SK-N-MC (cell line): ENCODE measurements around the gene CPVL.
A peak's percentile ranks its signal among the peaks of the same experiment; 100 is the strongest.

Experiments
- DNase-seq: peaks from one replicate; pipeline ENCODE4 v3.0.0-alpha.2; 2011; ENCODE audit warnings: low read depth, low spot score
- H3K27ac ChIP-seq: fragments of 200-600 bp; sonication (generic); 2 replicates; pipeline ENCODE4 v1.5.1; 2016; ENCODE audit warnings: mixed run types
- H3K36me3 ChIP-seq: fragments of 200-600 bp; sonication (generic); 2 replicates; pipeline ENCODE4 v1.6.1; 2017; ENCODE audit warnings: antibody characterized with exemption, low read length, mixed read lengths; ENCODE audit not compliant: insufficient read depth
- H3K4me3 ChIP-seq: fragments of 200-600 bp; sonication (generic); 2 replicates; pipeline ENCODE4 v1.5.1; 2016
- H3K9ac ChIP-seq: fragments of 200-600 bp; sonication (generic); 2 replicates; pipeline ENCODE4 v1.8.0; 2017; ENCODE audit warnings: mixed run types, mixed read lengths; ENCODE audit not compliant: insufficient read length
- H3K9me3 ChIP-seq: fragments of 200-600 bp; sonication (generic); 2 replicates; pipeline ENCODE4 v1.6.1; 2017; ENCODE audit warnings: low read depth, mild to moderate bottlenecking, antibody characterized with exemption, low read length, moderate library complexity, mixed read lengths
- EZH2 ChIP-seq: fragments of 200-600 bp; sonication (generic); IDR thresholded peaks from one replicate; pipeline ENCODE4 v1.6.1; 2017; ENCODE audit warnings: antibody characterized with exemption
- FOXP2 ChIP-seq: optimal IDR thresholded peaks from 2 replicates; pipeline ENCODE3; 2011; ENCODE audit warnings: mild to moderate bottlenecking, moderate library complexity; ENCODE audit not compliant: insufficient read depth; ENCODE audit errors: extremely low read length, control extremely low read depth
- POLR2AphosphoS5 ChIP-seq: IDR thresholded peaks from 2 replicates; pipeline ENCODE4 v1.6.1; 2012; ENCODE audit warnings: mild to moderate bottlenecking, low read depth, low read length, borderline replicate concordance

CPVL gene

GRCh38 chr7:29080803-29081202 is 65.5 kb downstream of the CPVL start:
- Histone ChIP-seq H3K36me3 (peaks cover 9% of the 10 kb centered on the region), H3K9ac (no peak overlapping the region), H3K4me3 (no peak overlapping the region), H3K9me3 (no peaks in the 10 kb centered on the region), H3K27ac (peak overlapping the region; percentile 52; the same call in 1 of the 2 replicates)
- no peak for DNase-seq
- no peak for TF ChIP-seq POLR2AphosphoS5
- TF ChIP-seq EZH2 = no peak
- TF ChIP-seq FOXP2 = no peak

- no peak for TF ChIP-seq POLR2AphosphoS5
- no peak for TF ChIP-seq FOXP2
- TF ChIP-seq EZH2 = no peak
- Histone ChIP-seq H3K36me3 (no peaks in the 10 kb centered on the region), H3K9me3 (no peaks in the 10 kb centered on the region), H3K9ac (no peak overlapping the region), H3K4me3 (0 out of 2 replicates have a peak overlapping the region, but pooled peaks have one; percentile 3), H3K27ac (peak overlapping the region; percentile 39; the same call in 1 of the 2 replicates)
- DNase-seq = no peak
Observed at GRCh38 chr7:29078311-29079260, 67.8 kb downstream of the CPVL start.

- Histone ChIP-seq H3K4me3 (no peak overlapping the region), H3K9me3 (no peaks in the 10 kb centered on the region), H3K9ac (no peak overlapping the region), H3K36me3 (no peaks in the 10 kb centered on the region), H3K27ac (no peak overlapping the region)
- no peak for DNase-seq
- no peak for TF ChIP-seq POLR2AphosphoS5
- TF ChIP-seq EZH2 = no peak
- no peak for TF ChIP-seq FOXP2
Observed at GRCh38 chr7:29077854-29078253, 68.5 kb downstream of the CPVL start.

- Histone ChIP-seq H3K27ac (no peak overlapping the region), H3K36me3 (no peaks in the 10 kb centered on the region), H3K9ac (no peak overlapping the region), H3K9me3 (no peaks in the 10 kb centered on the region), H3K4me3 (no peak overlapping the region)
- DNase-seq = no peak
- no peak for TF ChIP-seq EZH2
- no peak for TF ChIP-seq FOXP2
- TF ChIP-seq POLR2AphosphoS5 = no peak
Observed at GRCh38 chr7:29077176-29077575, 69.2 kb downstream of the CPVL start.

- Histone ChIP-seq H3K9ac (no peak overlapping the region), H3K4me3 (no peak overlapping the region), H3K27ac (no peak overlapping the region), H3K36me3 (no peaks in the 10 kb centered on the region), H3K9me3 (no peaks in the 10 kb centered on the region)
- DNase-seq = no peak
- TF ChIP-seq EZH2 (no peak), POLR2AphosphoS5 (no peak), FOXP2 (no peak)
Observed at GRCh38 chr7:29076631-29077030, 69.7 kb downstream of the CPVL start.

- Histone ChIP-seq H3K27ac (no peak overlapping the region), H3K36me3 (no peaks in the 10 kb centered on the region), H3K9me3 (no peaks in the 10 kb centered on the region), H3K4me3 (no peak overlapping the region), H3K9ac (no peak overlapping the region)
- DNase-seq = no peak
- no peak for TF ChIP-seq POLR2AphosphoS5
- no peak for TF ChIP-seq FOXP2
- TF ChIP-seq EZH2 = no peak
Observed at GRCh38 chr7:29075606-29076005, 70.7 kb downstream of the CPVL start.

GRCh38 chr7:29071203-29071874 is 75.0 kb downstream of the CPVL start:
- 0 out of 2 replicates have a peak, but pooled peaks cover under 1% of the 10 kb centered on the region for H3K36me3 ChIP-seq
- peak overlapping the region; percentile 85 for H3K27ac ChIP-seq
- peak; percentile 38; the same call in 1 of the 2 replicates for TF ChIP-seq POLR2AphosphoS5
- no peak for TF ChIP-seq EZH2
- no peak for TF ChIP-seq FOXP2
- peak; percentile 61 for DNase-seq
- peak overlapping the region; percentile 42 for H3K4me3 ChIP-seq
- no peaks in the 10 kb centered on the region for H3K9me3 ChIP-seq
- no peak overlapping the region for H3K9ac ChIP-seq

GRCh38 chr7:29066641-29067040 is 79.7 kb downstream of the CPVL start:
- no peak overlapping the region for H3K27ac ChIP-seq
- H3K36me3 ChIP-seq = peaks cover 9% of the 10 kb centered on the region; the same call in 1 of the 2 replicates
- no peak overlapping the region for H3K9ac ChIP-seq
- TF ChIP-seq FOXP2 (no peak), POLR2AphosphoS5 (no peak), EZH2 (no peak)
- H3K4me3 ChIP-seq = no peak overlapping the region
- DNase-seq = no peak
- H3K9me3 ChIP-seq = no peaks in the 10 kb centered on the region
